ENCODE measurements around the gene AACS.

Gene AACS

GRCh38 chr12:125089626-125090025 lies 24.4 kb downstream of the AACS start:
- POLR2A ChIA-PET = no interaction called here
- no peak overlapping the region for H3K4me3 ChIP-seq (ENCODE audit: low read depth, low read length)
- no peak overlapping the region for H3K27ac ChIP-seq (ENCODE audit: extremely low read depth, low read depth, low read length)
- H3K36me3 ChIP-seq (ENCODE audit: control insufficient read depth in 2 of 2, insufficient read depth in 1 of 2, low read length in 2 of 2) = peaks cover 14 to 95% of the 10 kb centered on the region in 2 experiments; a peak in 2 of 3 replicates
- no peaks in the 10 kb centered on the region for H3K4me1 ChIP-seq (ENCODE audit: control insufficient read depth, insufficient read depth, low read length)
- TF ChIP-seq ZNF114 (tag by site-specific recombination; IDR thresholded peaks at IDR 0.05) (no peak), ZNF366 (tag by site-specific recombination; conservative IDR thresholded peaks at IDR 0.05) (peak; percentile 96), ZNF138 (tag by site-specific recombination; IDR thresholded peaks at IDR 0.05; ENCODE audit: borderline replicate concordance) (no peak), ZNF629 (tag by site-specific recombination; IDR thresholded peaks at IDR 0.05) (no peak), ZBTB17 (tag by site-specific recombination; IDR thresholded peaks at IDR 0.05) (peak; percentile 93)
- no peaks in the 10 kb centered on the region for H3K9me3 ChIP-seq (ENCODE audit: control insufficient read depth, insufficient read depth, low read depth, low read length)
- CTCF ChIA-PET = no interaction called here

GRCh38 chr12:125090437-125090836 lies 25.2 kb downstream of the AACS start:
- H3K9me3 ChIP-seq (ENCODE audit: control insufficient read depth, insufficient read depth, low read depth, low read length) = no peaks in the 10 kb centered on the region
- H3K4me3 ChIP-seq (ENCODE audit: low read depth, low read length) = no peak overlapping the region
- no peak overlapping the region for H3K27ac ChIP-seq (ENCODE audit: extremely low read depth, low read depth, low read length)
- CTCF ChIA-PET = no interaction called here
- POLR2A ChIA-PET = no interaction called here
- H3K36me3 ChIP-seq (ENCODE audit: control insufficient read depth in 2 of 2, insufficient read depth in 1 of 2, low read length in 2 of 2) = peaks cover 6 to 92% of the 10 kb centered on the region in 2 experiments; a peak in 2 of 3 replicates
- TF ChIP-seq ZBTB17 (tag by site-specific recombination; IDR thresholded peaks at IDR 0.05) = peak; percentile 38
- TF ChIP-seq ZNF24 (tag by site-specific recombination; IDR thresholded peaks at IDR 0.05) = no peak
- TF ChIP-seq SP2 (tag by site-specific recombination; IDR thresholded peaks at IDR 0.05) = no peak
- TF ChIP-seq ZNF366 (tag by site-specific recombination; conservative IDR thresholded peaks at IDR 0.05) = peak; percentile 95
- no peaks in the 10 kb centered on the region for H3K4me1 ChIP-seq (ENCODE audit: control insufficient read depth, insufficient read depth, low read length)

GRCh38 chr12:125091401-125091800 lies 26.2 kb downstream of the AACS start:
- Histone ChIP-seq H3K36me3 (ENCODE audit: control insufficient read depth in 2 of 2, insufficient read depth in 1 of 2, low read length in 2 of 2) (peaks cover 5 to 87% of the 10 kb centered on the region in 2 experiments; a peak in 2 of 3 replicates), H3K9me3 (ENCODE audit: control insufficient read depth, insufficient read depth, low read depth, low read length) (no peaks in the 10 kb centered on the region), H3K4me3 (ENCODE audit: low read depth, low read length) (no peak overlapping the region), H3K4me1 (ENCODE audit: control insufficient read depth, insufficient read depth, low read length) (no peaks in the 10 kb centered on the region), H3K27ac (ENCODE audit: extremely low read depth, low read depth, low read length) (no peak overlapping the region)
- POLR2A ChIA-PET = no interaction called here
- TF ChIP-seq ZBTB10 (tag by site-specific recombination; IDR thresholded peaks at IDR 0.05) (no peak), SP2 (tag by site-specific recombination; IDR thresholded peaks at IDR 0.05) (no peak), ZNF701 (tag by site-specific recombination; IDR thresholded peaks at IDR 0.05) (no peak), ZNF692 (tag by site-specific recombination; IDR thresholded peaks at IDR 0.05) (no peak), KLF9 (tag by site-specific recombination; IDR thresholded peaks at IDR 0.05; ENCODE audit: low read depth) (no peak), ZNF843 (tag by site-specific recombination; IDR thresholded peaks at IDR 0.05) (no peak)
- CTCF ChIA-PET = no interaction called here

GRCh38 chr12:125092108-125092871 lies 27.1 kb downstream of the AACS start:
- Histone ChIP-seq H3K36me3 (ENCODE audit: control insufficient read depth in 2 of 2, insufficient read depth in 1 of 2, low read length in 2 of 2) (peaks cover 5 to 78% of the 10 kb centered on the region in 2 experiments; a peak in 2 of 3 replicates), H3K27ac (ENCODE audit: extremely low read depth, low read depth, low read length) (no peak overlapping the region), H3K9me3 (ENCODE audit: control insufficient read depth, insufficient read depth, low read depth, low read length) (no peaks in the 10 kb centered on the region), H3K4me1 (ENCODE audit: control insufficient read depth, insufficient read depth, low read length) (no peaks in the 10 kb centered on the region), H3K4me3 (ENCODE audit: low read depth, low read length) (no peak overlapping the region)
- ChIA-PET CTCF (no interaction called here), POLR2A (no interaction called here)
- TF ChIP-seq PRDM2 (tag by site-specific recombination; IDR thresholded peaks at IDR 0.05; ENCODE audit: borderline replicate concordance) = no peak
